22Rv1 (cell line): Measurements from ENCODE around the gene ACOT12.

ENCODE experiments used
- ZFX ChIP-seq: fragments of 450-650 bp; IDR thresholded peaks from 2 replicates; pipeline ENCODE4 v1.6.1; 2017; ENCODE audit warnings: antibody characterized with exemption, borderline replicate concordance
- TF ChIP-seq, protein P1 (sequence below): fragments of 450-650 bp; IDR thresholded peaks from 2 replicates; pipeline ENCODE4 v1.5.1; 2017; ENCODE audit warnings: mild to moderate bottlenecking

GRCh38 chr5:81314581-81314980 is 79.4 kb downstream of the ACOT12 start:
- TF ChIP-seq, protein P1, sequence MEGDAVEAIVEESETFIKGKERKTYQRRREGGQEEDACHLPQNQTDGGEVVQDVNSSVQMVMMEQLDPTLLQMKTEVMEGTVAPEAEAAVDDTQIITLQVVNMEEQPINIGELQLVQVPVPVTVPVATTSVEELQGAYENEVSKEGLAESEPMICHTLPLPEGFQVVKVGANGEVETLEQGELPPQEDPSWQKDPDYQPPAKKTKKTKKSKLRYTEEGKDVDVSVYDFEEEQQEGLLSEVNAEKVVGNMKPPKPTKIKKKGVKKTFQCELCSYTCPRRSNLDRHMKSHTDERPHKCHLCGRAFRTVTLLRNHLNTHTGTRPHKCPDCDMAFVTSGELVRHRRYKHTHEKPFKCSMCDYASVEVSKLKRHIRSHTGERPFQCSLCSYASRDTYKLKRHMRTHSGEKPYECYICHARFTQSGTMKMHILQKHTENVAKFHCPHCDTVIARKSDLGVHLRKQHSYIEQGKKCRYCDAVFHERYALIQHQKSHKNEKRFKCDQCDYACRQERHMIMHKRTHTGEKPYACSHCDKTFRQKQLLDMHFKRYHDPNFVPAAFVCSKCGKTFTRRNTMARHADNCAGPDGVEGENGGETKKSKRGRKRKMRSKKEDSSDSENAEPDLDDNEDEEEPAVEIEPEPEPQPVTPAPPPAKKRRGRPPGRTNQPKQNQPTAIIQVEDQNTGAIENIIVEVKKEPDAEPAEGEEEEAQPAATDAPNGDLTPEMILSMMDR = no peak
- TF ChIP-seq ZFX = no peak
